ES-I3 (cell line): ENCODE data around the gene CNNM3.
A peak's percentile ranks its signal among the peaks of the same experiment; 100 is the strongest.

Experiments used
- H3K36me3 ChIP-seq: 2 replicates; pipeline ENCODE4 v1.6.1; 2013; ENCODE audit warnings: mild to moderate bottlenecking, low read length, control low read depth, moderate library complexity; ENCODE audit not compliant: insufficient read depth
- H3K4me1 ChIP-seq: 2 replicates; pipeline ENCODE4 v1.6.1; 2013; ENCODE audit warnings: mild to moderate bottlenecking, control low read depth, low read length; ENCODE audit not compliant: insufficient read depth
- H3K9ac ChIP-seq: 2 replicates; pipeline ENCODE4 v1.6.1; 2013; ENCODE audit warnings: low read depth, mild to moderate bottlenecking, low read length, moderate library complexity
- H3K9me3 ChIP-seq: 2 replicates; pipeline ENCODE4 v1.6.1; 2013; ENCODE audit warnings: mild to moderate bottlenecking, low read length, moderate library complexity; ENCODE audit not compliant: control insufficient read depth, insufficient read depth

Gene CNNM3

DNA sequence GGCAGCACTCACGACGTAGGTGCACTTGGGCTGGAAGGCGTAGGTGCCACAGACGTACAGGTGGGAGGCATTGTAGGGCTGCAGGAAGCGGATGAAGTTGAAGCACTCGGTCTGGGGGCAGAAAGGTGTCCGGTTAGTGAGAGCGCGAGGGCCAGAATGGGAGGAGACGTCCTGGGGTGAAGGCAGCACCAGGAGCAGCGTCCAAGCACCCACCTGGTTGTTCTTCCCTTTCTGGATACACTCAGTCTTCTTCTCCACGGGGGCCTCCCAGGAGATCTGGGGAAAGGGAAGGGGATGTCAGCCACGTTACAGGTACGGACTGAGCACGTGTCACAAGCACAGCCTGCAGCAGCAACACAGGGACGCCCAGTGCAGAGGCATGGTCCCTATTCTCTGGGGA is 49.6 kb downstream of the CNNM3 start:
- H3K9me3 ChIP-seq: no peaks in the 10 kb centered on the region
- peaks cover 5% of the 10 kb centered on the region; the same call in 1 of the 2 replicates for H3K4me1 ChIP-seq
- H3K9ac ChIP-seq: no peak overlapping the region
- peaks cover 16% of the 10 kb centered on the region for H3K36me3 ChIP-seq

DNA sequence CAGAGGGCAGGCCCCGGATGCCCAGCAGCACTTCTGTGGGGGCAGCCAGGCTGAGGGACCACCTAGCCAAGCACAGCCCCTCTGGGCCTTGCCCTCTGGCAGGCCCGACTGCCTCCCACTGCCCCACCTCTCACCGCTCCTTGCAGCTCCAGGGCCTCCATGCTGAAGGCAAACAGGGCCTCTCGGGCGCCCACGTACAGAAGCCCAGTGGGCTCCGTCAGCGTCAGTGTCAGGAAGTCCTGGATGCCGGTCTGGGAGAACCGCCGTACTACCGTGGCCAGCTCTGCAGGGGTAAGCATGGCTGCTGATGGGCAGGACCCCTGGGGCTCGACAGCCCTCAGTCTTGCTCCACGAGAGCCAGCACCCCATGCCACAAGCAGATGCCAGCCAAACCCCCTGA is 50.1 kb downstream of the CNNM3 start:
- H3K36me3 ChIP-seq: peaks cover 16% of the 10 kb centered on the region
- peaks cover 10% of the 10 kb centered on the region for H3K4me1 ChIP-seq
- H3K9me3 ChIP-seq: no peaks in the 10 kb centered on the region
- no peak overlapping the region for H3K9ac ChIP-seq

DNA sequence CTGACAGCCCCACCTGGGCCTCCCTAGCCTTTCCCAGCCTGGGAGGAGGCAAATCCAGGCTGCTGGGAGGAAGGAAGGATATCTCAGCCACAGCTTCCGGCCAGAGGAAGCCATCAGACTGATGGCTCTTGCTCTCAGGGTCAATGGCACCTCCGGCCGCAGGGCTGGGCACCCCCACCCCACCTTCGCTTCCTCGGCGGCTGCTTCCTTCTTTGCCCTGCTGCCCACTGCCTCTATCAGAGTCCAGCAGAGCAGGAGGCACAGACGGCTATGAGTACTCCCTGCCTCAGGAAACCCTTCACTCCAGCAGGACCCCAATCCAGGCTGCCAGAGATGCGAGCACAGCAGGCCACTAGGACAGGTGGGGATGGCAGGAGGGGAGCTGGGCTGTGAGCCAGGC is 50.5 kb downstream of the CNNM3 start:
- H3K36me3 ChIP-seq: peaks cover 16% of the 10 kb centered on the region
- peaks cover 11% of the 10 kb centered on the region for H3K4me1 ChIP-seq
- no peaks in the 10 kb centered on the region for H3K9me3 ChIP-seq
- no peak overlapping the region for H3K9ac ChIP-seq

DNA sequence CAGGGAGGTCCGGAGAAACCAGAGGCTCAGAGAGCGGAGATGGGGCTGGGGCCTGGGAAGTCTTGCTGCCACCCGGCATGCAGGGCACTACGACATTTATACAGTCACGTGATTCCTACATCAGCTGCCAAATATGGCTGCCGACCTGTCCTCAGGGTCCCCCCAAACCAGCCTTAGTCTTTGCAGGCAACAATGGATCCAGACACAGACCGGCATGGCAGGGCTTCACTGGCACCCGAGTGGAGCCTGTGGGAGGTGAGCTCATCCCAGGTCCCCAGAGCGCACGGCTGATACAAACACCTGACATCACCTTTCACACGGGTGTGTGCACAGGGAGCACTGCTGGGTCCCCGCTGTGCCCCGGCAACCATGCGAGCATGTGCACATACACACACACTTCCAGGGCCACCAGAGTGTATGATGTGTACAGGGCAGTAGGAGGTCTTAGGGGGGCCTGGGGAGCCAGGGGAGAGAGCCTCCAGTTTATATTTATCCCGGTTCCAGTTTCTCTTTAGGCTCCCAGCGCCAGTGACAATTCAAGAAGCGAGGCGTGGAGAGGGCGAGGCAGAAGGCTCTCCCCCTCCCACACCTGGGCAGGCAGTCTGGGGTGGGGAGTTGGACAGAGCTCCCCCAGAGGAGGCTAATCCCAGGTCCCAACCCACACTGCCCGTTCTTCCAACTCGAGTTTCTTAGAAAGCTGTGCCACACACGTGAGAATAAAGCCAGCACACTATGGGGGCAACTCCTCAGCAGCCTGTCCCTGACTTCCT is 51.1 kb downstream of the CNNM3 start:
- Histone ChIP-seq H3K36me3 (peaks cover 13% of the 10 kb centered on the region), H3K9ac (peak overlapping the region; percentile 93), H3K4me1 (peaks cover 11% of the 10 kb centered on the region), H3K9me3 (no peaks in the 10 kb centered on the region)

DNA sequence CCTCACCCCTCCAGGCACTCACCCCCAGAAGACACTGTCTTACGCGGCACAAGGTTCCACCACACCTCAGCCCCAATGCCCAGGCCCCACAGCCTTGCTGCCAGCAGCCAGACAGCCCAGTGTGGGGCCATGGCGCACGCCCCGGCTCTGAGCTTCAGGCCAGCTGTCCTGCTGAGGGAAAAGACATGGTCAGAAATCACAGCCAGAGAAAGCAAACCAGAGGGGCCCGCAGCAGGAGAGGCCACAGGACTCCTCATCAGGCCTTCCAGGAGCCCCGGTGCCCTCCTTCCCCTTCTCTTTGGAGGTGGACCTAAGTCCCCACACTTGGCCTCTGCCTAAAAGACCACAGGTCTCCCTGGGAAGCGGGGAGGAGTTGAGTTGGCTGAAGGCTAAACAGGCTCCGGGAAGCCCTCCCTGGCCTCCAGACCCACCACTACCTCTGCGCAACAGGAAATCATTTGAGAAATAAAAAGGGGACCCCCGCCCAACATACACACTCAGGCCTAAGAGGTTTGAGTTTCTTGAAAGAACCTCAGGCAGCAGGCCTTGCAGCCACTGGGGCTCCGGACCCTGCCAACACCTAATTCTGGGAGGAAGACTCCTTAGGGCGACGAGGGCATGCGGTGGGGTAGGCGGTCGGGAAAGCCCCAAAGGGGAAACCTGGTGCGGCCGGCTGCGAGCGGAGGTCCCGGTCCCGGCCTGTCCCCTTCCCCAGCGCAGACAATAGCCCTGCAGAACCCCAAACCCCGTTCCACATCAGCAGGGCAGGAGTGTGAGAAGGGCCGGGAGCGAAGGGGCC is 51.9 kb downstream of the CNNM3 start:
- Histone ChIP-seq H3K9me3 (no peaks in the 10 kb centered on the region), H3K9ac (peak overlapping the region; percentile 93), H3K36me3 (peaks cover 12% of the 10 kb centered on the region; the same call in 1 of the 2 replicates), H3K4me1 (peaks cover 14% of the 10 kb centered on the region)

DNA sequence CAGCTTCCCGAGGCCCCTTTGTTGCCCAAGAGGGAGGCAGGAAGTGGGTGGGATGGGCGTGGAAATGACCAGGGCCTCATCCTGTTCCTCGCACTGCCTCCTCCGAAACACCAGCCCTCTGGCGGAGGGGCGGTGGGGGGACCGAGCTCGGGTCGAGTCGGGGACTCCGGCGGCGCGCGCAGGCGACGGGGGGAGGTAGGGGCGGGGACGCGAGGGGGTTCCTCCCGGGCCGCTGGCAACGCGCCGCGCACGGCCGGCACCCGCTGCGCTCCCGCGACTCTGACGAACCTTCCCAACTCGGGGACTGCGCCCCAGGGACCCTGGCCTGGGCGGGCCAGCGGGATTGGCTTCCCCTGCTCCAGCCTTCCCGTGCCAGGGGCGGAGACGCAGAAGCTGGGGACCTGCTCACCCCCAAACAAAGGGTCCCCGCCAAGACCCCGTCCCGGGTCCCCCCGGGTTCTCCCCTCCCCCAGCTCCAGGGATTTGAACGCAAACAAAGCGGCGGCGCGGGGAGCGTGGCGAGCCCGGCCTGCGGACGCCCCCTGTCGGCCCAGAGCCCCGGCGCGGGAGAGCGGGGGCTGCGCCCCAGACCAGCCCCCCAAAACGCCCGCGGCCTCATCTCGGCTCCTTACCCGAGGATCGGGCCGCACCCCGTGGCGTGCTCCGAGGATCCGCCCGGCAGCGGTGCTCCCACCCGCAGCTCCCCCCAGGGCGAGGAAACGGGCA is 52.6 kb downstream of the CNNM3 start:
- Histone ChIP-seq H3K9me3 (no peaks in the 10 kb centered on the region), H3K4me1 (peaks cover 20% of the 10 kb centered on the region), H3K9ac (peak overlapping the region; percentile 93)

DNA sequence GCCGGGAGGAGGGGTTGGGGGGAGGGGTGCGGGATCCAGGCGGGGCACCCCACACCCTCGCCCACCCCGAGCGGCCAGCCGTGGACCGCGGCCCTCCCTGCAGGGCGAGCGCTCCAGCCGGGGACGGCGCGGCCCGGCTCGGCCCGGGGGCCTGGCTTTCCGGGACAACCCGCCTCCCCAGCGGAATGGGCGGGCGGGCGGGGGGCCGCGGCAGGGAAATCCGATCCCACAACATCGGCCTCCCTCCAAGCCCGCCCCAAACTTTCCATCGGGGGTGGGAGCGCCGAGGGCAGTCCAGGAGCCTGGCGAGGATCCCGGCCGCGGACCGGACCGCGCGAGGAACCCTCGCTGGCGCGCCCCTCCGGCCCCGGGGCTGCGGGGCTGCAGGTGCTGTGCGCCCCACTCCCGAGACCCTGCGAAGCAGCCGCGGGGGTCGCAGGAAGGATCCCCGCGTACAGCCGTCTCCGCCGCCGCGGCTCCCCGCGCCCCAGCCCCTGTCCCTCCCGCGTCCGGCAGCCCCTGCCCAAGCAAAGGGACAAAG is 53.3 kb downstream of the CNNM3 start:
- H3K36me3 ChIP-seq: peaks cover 5% of the 10 kb centered on the region; the same call in 1 of the 2 replicates
- H3K9me3 ChIP-seq: no peaks in the 10 kb centered on the region
- H3K9ac ChIP-seq: peak overlapping the region; percentile 93
- H3K4me1 ChIP-seq: peaks cover 26% of the 10 kb centered on the region

More for the DNA sequence above, 52.6 kb downstream of the CNNM3 start:
- H3K36me3 ChIP-seq: peaks cover 8% of the 10 kb centered on the region; the same call in 1 of the 2 replicates

DNA sequence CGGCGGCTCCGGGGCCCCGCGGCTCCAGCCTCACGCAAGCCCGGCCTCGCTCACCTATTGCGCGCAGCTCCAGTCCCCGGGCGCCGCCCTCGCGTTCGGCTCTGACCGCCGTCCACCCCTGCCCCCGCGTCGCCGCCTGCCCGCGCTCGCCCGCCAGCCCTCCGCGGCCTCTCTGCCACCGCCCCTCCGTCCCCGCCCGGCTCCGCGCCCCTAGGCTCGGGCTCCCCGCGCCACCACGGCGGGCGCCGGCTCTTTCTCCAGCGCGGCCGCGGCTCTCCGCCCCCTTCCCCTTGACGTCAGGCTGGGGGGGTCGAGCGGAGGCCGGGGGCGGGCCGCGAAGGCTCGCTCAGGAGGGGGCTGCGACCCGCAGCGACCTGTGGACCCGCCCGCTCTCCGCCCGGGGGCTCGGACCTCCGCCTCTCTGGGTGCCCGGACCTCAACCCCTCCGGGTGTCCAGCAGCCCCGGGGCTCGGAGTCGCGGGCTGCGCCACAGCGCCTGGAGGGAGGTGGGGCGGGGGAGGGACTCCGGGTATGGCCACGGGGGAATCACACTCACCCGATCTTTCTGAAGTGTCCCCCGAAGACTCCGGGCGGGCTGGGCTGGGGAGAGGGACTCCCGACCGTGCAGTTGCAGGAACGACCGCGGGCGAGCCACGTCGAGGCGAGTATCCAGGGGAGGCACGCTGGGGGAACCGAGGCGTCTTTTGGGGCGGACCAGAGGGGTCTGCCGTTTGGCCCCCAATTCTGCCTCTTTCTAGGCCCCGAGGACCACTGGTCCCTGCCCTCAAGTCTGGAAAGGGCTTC is 54.0 kb downstream of the CNNM3 start, which contains the start of gene SEMA4C:
Gene SEMA4C (minus strand): TSS at position 259 of the 804 bp plus-strand sequence. CDS start 2,194 bp downstream, outside the sequence.
- peaks cover 32% of the 10 kb centered on the region for H3K4me1 ChIP-seq
- no peaks in the 10 kb centered on the region for H3K9me3 ChIP-seq
- H3K9ac ChIP-seq: peak within 1 kb of the TSS; percentile 93
- H3K36me3 ChIP-seq: peaks cover 5% of the 10 kb centered on the region; the same call in 1 of the 2 replicates

DNA sequence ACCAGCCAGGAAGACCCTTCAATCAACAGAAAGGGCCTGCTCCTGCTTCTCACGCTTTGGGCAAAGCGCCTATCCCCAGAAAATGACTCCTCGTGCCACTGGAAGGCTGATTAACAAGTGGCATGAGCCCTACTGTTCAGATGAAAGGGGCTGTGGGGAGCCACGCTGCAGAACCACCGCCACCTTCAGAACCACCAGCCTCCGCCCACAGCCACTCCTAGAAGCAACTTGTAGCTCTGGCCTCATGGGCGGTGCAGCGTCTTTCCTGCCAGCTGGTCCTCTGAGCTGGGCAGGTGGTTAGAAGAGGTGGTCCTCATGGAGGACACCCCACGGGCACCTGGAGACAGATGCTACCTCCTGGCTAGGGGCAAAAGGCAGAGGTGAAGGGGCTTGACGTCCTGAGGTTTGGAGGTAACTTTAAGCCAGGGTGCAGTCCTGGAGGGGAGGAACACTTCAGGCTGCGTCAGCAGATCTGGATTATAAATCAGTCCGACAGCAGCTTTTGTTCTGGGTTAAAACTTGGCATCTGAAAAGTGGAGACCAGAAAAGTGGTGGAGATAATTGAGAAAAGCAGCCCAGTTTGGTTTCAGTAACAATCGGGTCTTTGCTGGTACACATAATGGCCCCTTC is 54.7 kb downstream of the CNNM3 start:
- Histone ChIP-seq H3K9me3 (no peaks in the 10 kb centered on the region), H3K9ac (peak overlapping the region; percentile 93), H3K4me1 (peaks cover 39% of the 10 kb centered on the region), H3K36me3 (peaks cover 5% of the 10 kb centered on the region; the same call in 1 of the 2 replicates)

DNA sequence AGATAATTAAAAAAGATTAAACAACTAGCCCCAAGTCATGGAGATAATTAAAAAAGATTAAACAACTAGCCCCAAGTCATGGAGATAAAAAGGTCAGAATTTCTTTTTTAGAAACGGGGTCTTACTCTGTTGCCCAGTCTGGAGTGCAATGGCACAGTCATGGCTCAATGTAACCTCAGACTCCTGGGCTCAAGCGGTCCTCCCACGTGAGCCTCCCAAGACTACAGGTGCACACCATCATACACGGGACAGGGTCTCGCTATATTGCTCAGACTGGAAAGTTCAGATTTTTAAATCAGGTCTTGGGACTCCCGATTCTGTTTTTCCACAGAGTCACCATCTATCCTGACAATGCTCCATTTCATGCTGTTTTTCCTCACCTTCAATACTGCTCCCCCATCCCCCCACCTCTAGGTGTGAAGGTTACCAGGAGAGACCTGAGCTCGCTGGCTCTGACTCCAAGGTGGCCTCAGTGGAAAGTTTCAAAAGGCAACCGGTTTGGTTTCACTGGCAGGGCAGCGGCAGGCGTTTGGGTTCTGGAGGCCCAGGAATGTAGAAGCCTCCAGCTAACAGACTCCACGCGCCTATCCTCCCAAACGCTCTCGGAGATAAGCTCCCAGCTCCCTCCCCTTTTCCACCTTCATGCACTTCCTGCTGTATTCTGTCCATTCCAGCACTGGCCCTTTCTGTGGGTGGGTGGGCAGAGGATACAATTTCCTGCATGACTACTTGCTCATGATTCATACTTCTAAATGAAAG is 56.7 kb downstream of the CNNM3 start:
- H3K36me3 ChIP-seq: no peaks in the 10 kb centered on the region
- H3K4me1 ChIP-seq: peaks cover 44% of the 10 kb centered on the region
- no peaks in the 10 kb centered on the region for H3K9me3 ChIP-seq
- H3K9ac ChIP-seq: no peak overlapping the region

DNA sequence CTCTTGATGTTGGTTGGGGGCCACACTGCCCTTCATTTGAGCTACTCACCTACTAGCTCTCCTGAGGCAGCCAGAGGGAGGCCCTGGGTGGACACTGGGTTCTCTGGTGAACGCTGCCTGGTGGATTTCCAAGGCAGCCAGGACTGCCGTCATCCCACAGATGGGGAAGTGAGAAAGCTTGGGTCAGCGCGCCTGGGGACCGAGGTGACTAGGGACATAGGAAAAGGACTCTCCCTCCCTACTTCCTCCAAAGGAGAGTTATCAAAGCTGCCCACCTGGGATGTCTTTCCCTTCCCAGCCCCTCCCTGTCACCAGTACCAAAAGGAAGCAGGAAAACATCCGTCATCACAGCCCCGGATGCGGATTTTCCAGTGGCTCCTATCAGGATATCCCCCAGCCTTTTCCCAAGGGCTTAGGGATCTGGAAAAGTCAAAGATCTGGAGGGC is 57.6 kb downstream of the CNNM3 start:
- H3K4me1 ChIP-seq: peaks cover 44% of the 10 kb centered on the region
- no peak overlapping the region for H3K9ac ChIP-seq

DNA sequence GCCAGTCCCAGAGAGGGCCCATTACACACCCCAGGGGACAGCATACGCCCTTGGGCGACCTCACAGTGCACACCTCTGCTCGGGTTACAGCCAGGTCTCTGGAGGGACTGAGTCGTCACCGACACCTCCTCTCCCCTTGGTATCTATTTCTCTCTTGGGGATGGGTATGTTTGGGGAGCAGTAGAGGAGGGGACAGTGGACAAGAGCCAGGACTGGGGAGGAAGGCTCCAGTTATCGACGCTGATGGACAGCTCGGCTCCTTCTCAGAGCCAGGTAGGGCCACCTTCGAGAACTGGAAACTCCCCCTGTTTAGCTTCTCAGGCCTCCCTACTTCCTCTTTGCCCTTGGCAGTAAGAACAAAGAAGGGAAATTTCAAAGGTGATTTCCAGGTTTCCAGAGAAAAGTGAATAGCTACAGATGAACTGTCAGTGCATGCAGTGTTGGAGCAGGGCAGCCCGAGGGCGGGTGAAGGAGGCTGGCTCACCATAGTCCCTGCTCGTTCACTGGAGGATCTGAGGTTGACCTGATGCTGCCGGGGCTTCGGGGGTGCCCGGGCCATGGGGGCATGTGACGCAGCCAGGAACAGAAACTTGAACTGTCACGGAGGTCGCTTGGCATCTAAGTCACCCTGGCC is 58.2 kb downstream of the CNNM3 start:
- H3K9ac ChIP-seq: no peak overlapping the region
- H3K9me3 ChIP-seq: no peaks in the 10 kb centered on the region
- H3K36me3 ChIP-seq: no peaks in the 10 kb centered on the region
- peaks cover 44% of the 10 kb centered on the region for H3K4me1 ChIP-seq

More for the DNA sequence above, 57.6 kb downstream of the CNNM3 start:
- H3K36me3 ChIP-seq: no peaks in the 10 kb centered on the region
- H3K9me3 ChIP-seq: no peaks in the 10 kb centered on the region
